ENCODE results near the gene SLC2A8.

- TF ChIP-seq, protein P1, sequence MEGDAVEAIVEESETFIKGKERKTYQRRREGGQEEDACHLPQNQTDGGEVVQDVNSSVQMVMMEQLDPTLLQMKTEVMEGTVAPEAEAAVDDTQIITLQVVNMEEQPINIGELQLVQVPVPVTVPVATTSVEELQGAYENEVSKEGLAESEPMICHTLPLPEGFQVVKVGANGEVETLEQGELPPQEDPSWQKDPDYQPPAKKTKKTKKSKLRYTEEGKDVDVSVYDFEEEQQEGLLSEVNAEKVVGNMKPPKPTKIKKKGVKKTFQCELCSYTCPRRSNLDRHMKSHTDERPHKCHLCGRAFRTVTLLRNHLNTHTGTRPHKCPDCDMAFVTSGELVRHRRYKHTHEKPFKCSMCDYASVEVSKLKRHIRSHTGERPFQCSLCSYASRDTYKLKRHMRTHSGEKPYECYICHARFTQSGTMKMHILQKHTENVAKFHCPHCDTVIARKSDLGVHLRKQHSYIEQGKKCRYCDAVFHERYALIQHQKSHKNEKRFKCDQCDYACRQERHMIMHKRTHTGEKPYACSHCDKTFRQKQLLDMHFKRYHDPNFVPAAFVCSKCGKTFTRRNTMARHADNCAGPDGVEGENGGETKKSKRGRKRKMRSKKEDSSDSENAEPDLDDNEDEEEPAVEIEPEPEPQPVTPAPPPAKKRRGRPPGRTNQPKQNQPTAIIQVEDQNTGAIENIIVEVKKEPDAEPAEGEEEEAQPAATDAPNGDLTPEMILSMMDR (IDR thresholded peaks at IDR 0.05): no peak
- TF ChIP-seq EZH2 (IDR thresholded peaks at IDR 0.05; ENCODE audit: borderline replicate concordance, insufficient read depth, low read depth, low read length, poor library complexity, severe bottlenecking): no peak
Measured at GRCh38 chr9:127422787-127423186, 25.8 kb downstream of the SLC2A8 start.
